ENCODE results near the gene MTFR1L. TPM values are rescaled to one million over a fixed set of nuclear protein-coding genes. Genes with fewer than 3 reads are reported as not detected.

Gene MTFR1L
- total and polyA plus RNA-seq, 9 of the 15 experiments (the other 6 are each of a cell fraction or from before 2014, with no cell fraction given), result 41.4 to 98.5 (median 53.7) TPM

GRCh38 chr1:25858906-25859789, 39.4 kb downstream of the MTFR1L start, which contains the start of gene AUNIP (continued):
- peak; percentile 23 to 90; a peak in 3 of 4 replicates for TF ChIP-seq FOXK2 (conservative IDR thresholded peaks at IDR 0.05 in 1 of 2, IDR thresholded peaks at IDR 0.05 in 1 of 2; ENCODE audit: low read depth in 2 of 2)
- no peak for TF ChIP-seq FOXJ3 (CRISPR knock-in tag; IDR thresholded peaks at IDR 0.05)
- no peak for TF ChIP-seq SNRNP70 (optimal IDR thresholded peaks at IDR 0.05; ENCODE audit: low read depth, low read length)
- peak; percentile 68; the same call in 1 of the 2 replicates for TF ChIP-seq MTA1 (IDR thresholded peaks at IDR 0.05; ENCODE audit: borderline replicate concordance)
- no peak for TF ChIP-seq SAFB2 (IDR thresholded peaks at IDR 0.05; ENCODE audit: borderline replicate concordance, low read depth, low read length, severe bottlenecking)
- TF ChIP-seq SP1 (CRISPR knock-in tag; IDR thresholded peaks at IDR 0.05), result peak; percentile 86
- TF ChIP-seq HLTF (IDR thresholded peaks at IDR 0.05), result peak; percentile 98
- TF ChIP-seq ZNF408 (CRISPR knock-in tag; IDR thresholded peaks at IDR 0.05; ENCODE audit: low read depth), result no peak
- TF ChIP-seq EGR1 (conservative IDR thresholded peaks at IDR 0.05), result peak; percentile 97
- peak; percentile 91 for TF ChIP-seq THRAP3 (IDR thresholded peaks at IDR 0.05; ENCODE audit: borderline replicate concordance)
- TF ChIP-seq SMAD1 (IDR thresholded peaks at IDR 0.05; ENCODE audit: low read depth, low read length, partially characterized antibody), result peak; percentile 74
- no peak for TF ChIP-seq TEAD1 (CRISPR knock-in tag; IDR thresholded peaks at IDR 0.05)
- peak; percentile 93 to 94 for TF ChIP-seq NRF1 (conservative IDR thresholded peaks at IDR 0.05 in 1 of 2, IDR thresholded peaks at IDR 0.05 in 1 of 2)
- no peak for TF ChIP-seq ZNF398 (CRISPR knock-in tag; IDR thresholded peaks at IDR 0.05)
- peak; percentile 51 for TF ChIP-seq JUND (IDR thresholded peaks at IDR 0.05; ENCODE audit: borderline replicate concordance, low read depth, low read length)
- TF ChIP-seq JUND (tag; IDR thresholded peaks at IDR 0.05; ENCODE audit: borderline replicate concordance, low read depth, low read length), result no peak
- no peak for TF ChIP-seq ATF1 (CRISPR knock-in tag; IDR thresholded peaks at IDR 0.05)
- peak; percentile 79 for TF ChIP-seq ATF1 (tag; IDR thresholded peaks at IDR 0.05)
